ENCODE measurements around the gene APCDD1.

DNA sequence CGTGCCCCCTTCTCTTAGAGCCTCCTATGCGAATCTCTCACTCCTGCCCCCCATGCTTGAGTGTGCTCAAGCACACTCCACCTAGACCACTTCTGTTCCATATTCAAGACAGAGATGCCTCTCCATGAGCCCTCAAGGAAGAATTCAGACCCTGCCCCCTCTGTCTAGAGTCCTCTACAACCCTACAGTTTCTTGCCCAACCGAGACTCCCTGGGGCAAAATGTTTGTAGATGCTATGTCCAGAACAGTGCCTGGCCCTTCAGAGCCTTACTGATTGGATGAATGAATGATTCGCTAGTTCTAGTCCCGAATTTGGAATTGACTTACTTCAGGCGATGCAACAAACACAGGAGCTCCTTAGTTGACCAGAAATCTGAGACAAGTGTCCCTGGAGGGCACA is 8.7 kb downstream of the APCDD1 start:
- TF ChIP-seq, protein P1, sequence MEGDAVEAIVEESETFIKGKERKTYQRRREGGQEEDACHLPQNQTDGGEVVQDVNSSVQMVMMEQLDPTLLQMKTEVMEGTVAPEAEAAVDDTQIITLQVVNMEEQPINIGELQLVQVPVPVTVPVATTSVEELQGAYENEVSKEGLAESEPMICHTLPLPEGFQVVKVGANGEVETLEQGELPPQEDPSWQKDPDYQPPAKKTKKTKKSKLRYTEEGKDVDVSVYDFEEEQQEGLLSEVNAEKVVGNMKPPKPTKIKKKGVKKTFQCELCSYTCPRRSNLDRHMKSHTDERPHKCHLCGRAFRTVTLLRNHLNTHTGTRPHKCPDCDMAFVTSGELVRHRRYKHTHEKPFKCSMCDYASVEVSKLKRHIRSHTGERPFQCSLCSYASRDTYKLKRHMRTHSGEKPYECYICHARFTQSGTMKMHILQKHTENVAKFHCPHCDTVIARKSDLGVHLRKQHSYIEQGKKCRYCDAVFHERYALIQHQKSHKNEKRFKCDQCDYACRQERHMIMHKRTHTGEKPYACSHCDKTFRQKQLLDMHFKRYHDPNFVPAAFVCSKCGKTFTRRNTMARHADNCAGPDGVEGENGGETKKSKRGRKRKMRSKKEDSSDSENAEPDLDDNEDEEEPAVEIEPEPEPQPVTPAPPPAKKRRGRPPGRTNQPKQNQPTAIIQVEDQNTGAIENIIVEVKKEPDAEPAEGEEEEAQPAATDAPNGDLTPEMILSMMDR (IDR thresholded peaks at IDR 0.05 in 2 of 3, conservative IDR thresholded peaks at IDR 0.05 in 1 of 3; ENCODE audit: borderline replicate concordance in 1 of 3, insufficient read depth in 1 of 3, low read depth in 2 of 3, low read length in 2 of 3), result no peak
- TF ChIP-seq ELF1 (IDR thresholded peaks at IDR 0.05; ENCODE audit: borderline replicate concordance, low read depth) (no peak), EZH2phosphoT487 (IDR thresholded peaks at IDR 0.05; ENCODE audit: borderline replicate concordance) (no peak), POLR2AphosphoS5 (IDR thresholded peaks at IDR 0.05; ENCODE audit: low read depth, low read length) (no peak), POLR2A (IDR thresholded peaks at IDR 0.05; ENCODE audit: borderline replicate concordance, extremely low read depth, insufficient read depth, insufficient read length) (no peak), YY1 (IDR thresholded peaks at IDR 0.05; ENCODE audit: extremely low read depth, insufficient replicate concordance, low read depth, low read length) (no peak), JUND (IDR thresholded peaks at IDR 0.05) (no peak), TCF7L2 (IDR thresholded peaks at IDR 0.05; ENCODE audit: borderline replicate concordance, extremely low read depth, insufficient read depth, insufficient read length) (no peak), RAD21 (IDR thresholded peaks at IDR 0.05; ENCODE audit: low read depth) (no peak), EGR1 (IDR thresholded peaks at IDR 0.05; ENCODE audit: low read depth) (no peak)
